ENCODE measurements around the gene CACUL1.

- no peak for TF ChIP-seq FOXP2 (optimal IDR thresholded peaks at IDR 0.05; ENCODE audit: control extremely low read depth, extremely low read length, insufficient read depth)
- no peak for TF ChIP-seq POLR2AphosphoS5 (IDR thresholded peaks at IDR 0.05; ENCODE audit: borderline replicate concordance, low read depth, low read length)
- TF ChIP-seq EZH2 (IDR thresholded peaks at IDR 0.05): no peak
These were observed 65.5 kb downstream of the CACUL1 start for GRCh38 chr10:118689070-118689858.

Measured in SK-N-MC (cell line).